ENCODE data around the gene BRAF.
"Not testable (repeated sequence)": the region's sequence is repeated elsewhere in the genome, so short reads cannot be mapped to it uniquely, and the experiment has no call there.

The BRAF gene

DNA sequence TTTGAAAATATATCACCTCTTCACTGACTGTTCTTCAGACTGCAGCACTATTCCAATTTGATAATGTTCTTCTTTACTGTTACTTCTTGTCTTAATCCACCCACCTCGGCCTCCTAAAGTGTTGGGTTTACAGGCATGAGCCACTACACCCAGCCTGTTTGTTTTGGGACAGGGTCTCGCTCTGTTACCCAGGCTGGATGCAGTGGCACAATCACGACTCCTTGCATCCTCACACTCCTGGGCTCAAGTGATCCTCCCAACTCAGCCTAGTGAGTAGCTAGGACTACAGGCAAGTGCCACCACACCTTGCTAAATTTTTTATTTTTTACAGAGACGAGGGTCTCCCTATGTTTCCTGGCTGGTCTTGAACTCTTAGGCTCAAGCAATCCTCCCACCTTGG is 150.4 kb downstream of the BRAF start:
- in situ Hi-C loops (cut with MboI; ENCODE audit: low sequenced_read_pairs), result no loop called here

DNA sequence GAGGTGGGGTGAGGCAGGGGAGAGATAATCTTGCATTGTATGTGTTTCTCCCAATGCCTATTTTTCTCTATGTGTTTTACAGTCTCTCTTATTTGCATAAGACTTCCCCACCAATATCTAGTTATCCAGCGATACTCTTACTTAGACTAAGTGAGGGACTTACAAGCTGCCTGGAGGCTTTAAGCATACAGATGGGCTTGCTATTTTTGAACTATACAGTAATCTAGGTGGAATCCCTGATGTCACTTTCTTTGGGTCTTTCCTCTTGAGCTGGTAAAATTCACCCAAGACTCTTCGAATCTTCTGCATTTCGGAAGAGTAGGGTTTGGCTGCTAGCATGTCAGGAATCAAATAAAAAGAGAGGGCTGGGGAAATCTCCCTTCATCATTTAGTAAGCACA is 151.6 kb downstream of the BRAF start:
- in situ Hi-C loops (cut with MboI; ENCODE audit: low sequenced_read_pairs), result no loop called here

GRCh38 chr7:140771826-140772225 is 152.9 kb downstream of the BRAF start:
- in situ Hi-C loops (cut with MboI; ENCODE audit: low sequenced_read_pairs), result no loop called here

DNA sequence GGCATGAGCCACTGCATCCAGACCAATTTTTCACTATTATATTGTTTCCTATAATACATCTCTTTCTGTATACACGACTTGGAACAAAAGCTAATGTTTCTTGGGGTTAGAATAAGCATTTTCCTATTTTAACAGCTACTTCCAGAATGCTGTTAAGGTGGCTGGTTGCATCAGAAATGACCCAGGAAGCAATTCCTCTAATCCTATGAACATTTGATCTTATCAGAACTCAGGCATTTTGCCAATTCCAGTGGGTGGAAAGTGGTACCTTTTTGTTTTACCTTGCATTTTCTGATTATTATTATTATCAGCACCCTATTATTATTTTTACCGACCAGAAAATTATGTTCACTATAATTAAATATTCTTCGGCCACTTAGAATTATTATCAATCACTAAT is 154.9 kb downstream of the BRAF start:
- in situ Hi-C loops (cut with MboI; ENCODE audit: low sequenced_read_pairs), result no loop called here

- in situ Hi-C loops (cut with MboI; ENCODE audit: low sequenced_read_pairs), result no loop called here
Measured at GRCh38 chr7:140767418-140767817, 157.3 kb downstream of the BRAF start.

- in situ Hi-C loops (cut with MboI; ENCODE audit: low sequenced_read_pairs), result not testable (repeated sequence)
Measured at GRCh38 chr7:140765441-140765840, 159.3 kb downstream of the BRAF start.

GRCh38 chr7:140763166-140763565 is 161.6 kb downstream of the BRAF start:
- in situ Hi-C loops (cut with MboI; ENCODE audit: low sequenced_read_pairs), result not testable (repeated sequence)

- in situ Hi-C loops (cut with MboI; ENCODE audit: low sequenced_read_pairs), result not testable (repeated sequence)
Measured at GRCh38 chr7:140761375-140761774, 163.4 kb downstream of the BRAF start.

DNA sequence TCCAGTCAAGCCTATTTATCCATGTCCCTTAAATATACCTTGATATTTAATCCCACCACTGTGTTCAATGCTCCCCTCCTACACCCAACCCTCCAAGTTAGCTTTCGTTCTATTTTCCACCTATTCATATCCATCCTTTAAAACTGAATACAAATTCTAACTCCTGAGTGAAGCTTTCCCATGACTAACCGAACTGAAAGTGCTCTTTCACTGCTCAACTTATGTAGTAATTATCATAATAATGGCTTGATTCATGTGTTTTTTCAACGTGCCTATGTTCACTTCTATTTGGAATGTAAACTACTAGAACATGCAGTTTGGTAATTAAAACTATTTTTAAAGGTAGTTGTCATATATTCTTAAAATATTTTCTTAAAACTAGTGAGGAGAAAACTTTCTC is 170.2 kb downstream of the BRAF start:
- in situ Hi-C loops (cut with MboI; ENCODE audit: low sequenced_read_pairs), result no loop called here

GRCh38 chr7:140752533-140752932 is 172.2 kb downstream of the BRAF start:
- in situ Hi-C loops (cut with MboI; ENCODE audit: low sequenced_read_pairs), result no loop called here

GRCh38 chr7:140746751-140747150 is 178.0 kb downstream of the BRAF start:
- in situ Hi-C loops (cut with MboI; ENCODE audit: low sequenced_read_pairs), result no loop called here

DNA sequence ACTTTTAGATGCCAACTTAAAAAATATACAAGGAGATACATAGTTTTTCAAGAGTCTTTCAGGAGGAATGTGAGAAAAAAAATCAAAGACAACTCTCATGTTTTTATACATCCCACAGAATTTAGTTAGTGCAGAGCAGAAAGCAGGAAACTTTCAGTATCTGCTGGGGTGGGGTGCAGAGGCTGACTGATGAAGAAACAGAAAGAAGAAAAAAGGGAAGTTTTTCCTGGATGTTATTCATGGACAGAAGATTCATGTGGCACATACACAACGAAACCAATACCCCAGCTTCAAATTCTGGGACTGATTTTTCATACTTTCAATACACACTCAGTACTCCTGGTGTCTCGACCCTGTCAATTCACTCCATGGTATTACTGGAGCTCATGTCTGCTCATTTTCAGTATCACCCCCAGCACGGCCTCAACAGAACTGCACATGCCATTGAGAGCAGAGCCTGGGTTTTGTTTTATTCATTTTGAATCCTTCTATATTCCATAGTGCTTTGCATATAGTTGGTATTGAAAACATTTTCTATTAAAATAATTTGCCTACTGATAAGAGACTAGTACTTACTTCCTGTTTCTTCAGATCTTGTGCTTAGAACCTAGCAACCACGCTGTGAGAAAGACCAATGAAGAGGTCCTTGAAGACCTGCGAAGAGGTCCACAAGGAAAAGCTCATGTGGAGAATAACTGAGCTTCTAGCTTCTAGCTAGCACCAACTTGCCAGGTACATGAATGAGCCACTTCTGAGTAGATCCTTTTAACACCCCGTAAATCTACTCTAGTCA is 179.3 kb downstream of the BRAF start:
- in situ Hi-C loops (cut with MboI; ENCODE audit: low sequenced_read_pairs), result no loop called here

DNA sequence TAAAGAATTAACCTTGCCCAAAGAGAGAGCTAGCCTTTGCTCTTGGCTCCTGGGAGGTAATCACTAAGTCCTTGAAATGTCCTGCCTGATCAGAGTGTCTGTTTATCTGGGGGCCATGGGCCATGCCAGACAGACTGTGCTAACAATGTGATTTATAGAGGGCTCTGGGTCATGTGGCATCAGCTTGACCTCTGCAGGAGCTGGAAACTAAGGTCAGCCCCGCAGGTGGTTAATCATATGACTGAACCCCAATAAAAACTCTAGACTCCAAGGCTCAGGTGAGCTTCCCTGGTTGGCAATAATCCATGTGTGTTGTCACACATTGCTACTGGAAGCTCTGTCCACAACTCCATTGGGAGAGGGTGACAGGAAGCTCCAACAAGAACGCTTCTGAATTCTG is 180.7 kb downstream of the BRAF start:
- in situ Hi-C loops (cut with MboI; ENCODE audit: low sequenced_read_pairs), result no loop called here

DNA sequence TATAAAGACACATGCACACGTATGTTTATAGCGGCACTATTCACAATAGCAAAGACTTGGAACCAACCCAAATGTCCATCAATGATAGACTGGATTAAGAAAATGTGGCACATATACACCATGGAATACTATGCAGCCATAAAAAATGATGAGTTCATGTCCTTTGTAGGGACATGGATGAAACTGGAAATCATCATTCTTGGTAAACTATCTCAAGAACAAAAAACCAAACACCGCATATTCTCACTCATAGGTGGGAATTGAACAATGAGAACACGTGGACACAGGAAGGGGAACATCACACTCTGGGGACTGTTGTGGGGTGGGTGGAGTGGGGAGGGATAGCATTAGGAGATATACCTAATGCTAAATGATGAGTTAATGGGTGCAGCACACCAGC is 181.5 kb downstream of the BRAF start:
- in situ Hi-C loops (cut with MboI; ENCODE audit: low sequenced_read_pairs), result not testable (repeated sequence)

DNA sequence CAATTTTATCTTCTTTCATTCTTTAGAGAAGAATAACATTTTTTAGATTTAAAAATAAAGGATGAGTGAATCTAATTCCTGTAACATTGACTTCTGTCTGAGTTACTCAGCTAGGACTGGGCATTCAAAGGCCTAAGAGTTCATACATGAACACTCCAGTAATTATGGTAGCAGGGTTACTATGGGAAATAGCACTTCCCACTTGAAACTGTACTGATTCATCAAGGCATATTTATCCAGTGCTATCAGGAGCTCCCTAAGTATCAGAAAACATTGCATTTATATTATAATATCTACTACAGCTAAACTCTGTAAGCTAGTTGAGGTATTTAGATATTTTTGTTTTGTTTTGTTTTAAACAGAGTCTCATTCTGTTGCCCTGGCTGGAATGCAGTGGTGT is 186.4 kb downstream of the BRAF start:
- in situ Hi-C loops (cut with MboI; ENCODE audit: low sequenced_read_pairs), result no loop called here

DNA sequence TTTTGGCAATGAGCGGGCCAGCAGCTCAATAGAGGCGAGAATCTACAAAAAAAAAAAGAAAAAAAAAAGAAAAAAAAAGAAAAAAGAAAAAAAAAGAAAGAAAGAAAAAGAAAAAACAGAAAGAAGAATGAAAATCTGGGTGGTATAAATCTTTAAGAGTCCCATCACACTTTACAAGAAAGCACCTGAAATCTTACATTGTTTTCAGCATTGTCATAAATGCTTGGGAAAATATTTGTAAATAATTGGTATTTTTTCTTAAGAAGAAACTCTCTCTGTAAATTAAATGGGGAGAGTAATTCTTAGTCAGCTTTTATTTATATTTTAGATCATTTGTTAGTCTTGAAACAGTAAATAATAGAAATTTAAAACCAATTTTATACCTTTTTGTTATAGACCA is 190.0 kb downstream of the BRAF start:
- in situ Hi-C loops (cut with MboI; ENCODE audit: low sequenced_read_pairs), result no loop called here

DNA sequence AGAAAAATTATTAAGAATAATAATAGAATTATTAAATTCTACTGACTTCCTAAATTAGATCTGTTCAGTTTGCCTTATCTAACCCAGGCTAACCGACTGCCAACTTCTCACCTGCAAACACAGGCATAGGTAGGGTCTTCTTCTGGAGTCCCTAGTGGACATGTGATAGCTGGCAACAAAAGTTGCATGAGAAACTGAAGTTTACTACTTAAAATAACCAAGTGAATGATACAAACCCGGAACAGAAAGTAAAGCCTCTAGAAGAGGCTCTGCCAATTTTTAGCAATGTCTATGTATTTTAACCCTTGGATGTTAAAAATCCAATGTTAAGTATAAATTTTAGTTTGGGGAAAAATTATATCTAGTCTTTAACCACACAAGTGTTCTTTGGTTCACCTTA is 190.6 kb downstream of the BRAF start:
- in situ Hi-C loops (cut with MboI; ENCODE audit: low sequenced_read_pairs), result no loop called here

DNA sequence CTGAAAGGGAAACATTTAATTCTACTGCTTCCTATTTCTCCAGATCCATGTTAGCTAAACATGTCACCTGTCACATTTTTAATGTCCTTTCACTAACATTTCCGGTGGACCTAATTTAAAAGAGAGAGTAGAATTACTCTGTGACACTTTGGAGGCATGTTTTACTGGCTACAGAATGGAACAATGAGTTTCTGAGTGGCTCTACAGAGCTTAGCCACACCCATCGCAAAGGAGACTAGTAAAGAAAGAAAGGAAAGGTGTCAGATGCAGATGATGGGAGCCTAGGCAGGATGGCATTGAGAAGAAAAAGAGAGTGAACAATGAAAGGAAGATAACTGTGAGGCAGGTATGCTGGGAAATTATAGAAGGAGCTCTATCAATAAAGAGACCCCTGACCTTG is 192.3 kb downstream of the BRAF start:
- in situ Hi-C loops (cut with MboI; ENCODE audit: low sequenced_read_pairs), result no loop called here

DNA sequence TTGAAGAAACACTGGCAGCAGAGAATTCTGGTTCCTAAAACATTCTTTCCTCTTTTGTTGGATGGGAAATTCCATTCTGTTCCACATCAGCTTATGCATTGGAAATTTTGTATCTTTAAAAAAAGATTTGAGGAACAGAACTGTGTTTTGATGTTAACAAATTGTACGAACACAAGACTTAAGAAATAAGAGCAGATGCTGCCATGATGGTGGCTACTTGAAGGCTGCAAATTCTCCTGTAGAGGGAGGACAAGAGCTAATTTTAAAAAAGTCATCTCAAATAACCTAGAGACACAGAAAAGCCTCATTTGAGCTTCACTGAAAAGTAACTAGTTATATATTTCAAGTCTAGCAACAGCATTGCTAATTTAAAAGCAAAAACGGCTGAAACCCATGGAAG is 198.4 kb downstream of the BRAF start:
- in situ Hi-C loops (cut with MboI; ENCODE audit: low sequenced_read_pairs), result no loop called here

- in situ Hi-C loops (cut with MboI; ENCODE audit: low sequenced_read_pairs), result no loop called here
Measured at GRCh38 chr7:140724706-140725105, 200.0 kb downstream of the BRAF start.

GRCh38 chr7:140723574-140723973 is 201.2 kb downstream of the BRAF start:
- in situ Hi-C loops (cut with MboI; ENCODE audit: low sequenced_read_pairs), result no loop called here

DNA sequence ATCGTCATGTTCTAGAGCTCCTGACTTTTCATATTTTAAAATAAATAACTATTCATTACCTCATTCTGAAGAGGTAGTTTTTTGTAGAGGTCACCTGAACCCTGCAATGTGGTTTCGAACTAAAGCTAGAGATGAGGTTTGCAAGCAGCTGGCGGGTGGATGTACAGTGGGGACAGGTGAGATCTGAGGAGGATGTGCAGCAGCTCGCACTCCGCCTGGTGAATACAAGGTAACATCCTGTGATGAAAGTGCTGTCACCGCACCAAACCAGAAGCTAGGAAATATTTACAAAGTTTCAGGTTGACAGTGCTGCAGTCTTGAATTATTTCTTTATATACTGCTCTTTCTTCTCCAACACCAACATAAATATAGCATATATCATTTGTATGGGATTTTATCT is 201.7 kb downstream of the BRAF start:
- in situ Hi-C loops (cut with MboI; ENCODE audit: low sequenced_read_pairs), result no loop called here

- in situ Hi-C loops (cut with MboI; ENCODE audit: low sequenced_read_pairs), result no loop called here
Measured at GRCh38 chr7:140722254-140722653, 202.5 kb downstream of the BRAF start.

All from HL-60/S4 treated with retinoic acid at 250 ng/mL for 4 days and 3 days (cell line).